Medulla oblongata (tissue), 1 donor: ENCODE data around the gene RAB3IL1.

ENCODE experiments used
- DNase-seq: peaks from one replicate; pipeline ENCODE4 v3.0.0-alpha.2; 2015; ENCODE audit errors: extremely low spot score

Gene RAB3IL1

GRCh38 chr11:61905801-61906521 lies 11.4 kb downstream of the RAB3IL1 start:
- no peak for DNase-seq

DNA sequence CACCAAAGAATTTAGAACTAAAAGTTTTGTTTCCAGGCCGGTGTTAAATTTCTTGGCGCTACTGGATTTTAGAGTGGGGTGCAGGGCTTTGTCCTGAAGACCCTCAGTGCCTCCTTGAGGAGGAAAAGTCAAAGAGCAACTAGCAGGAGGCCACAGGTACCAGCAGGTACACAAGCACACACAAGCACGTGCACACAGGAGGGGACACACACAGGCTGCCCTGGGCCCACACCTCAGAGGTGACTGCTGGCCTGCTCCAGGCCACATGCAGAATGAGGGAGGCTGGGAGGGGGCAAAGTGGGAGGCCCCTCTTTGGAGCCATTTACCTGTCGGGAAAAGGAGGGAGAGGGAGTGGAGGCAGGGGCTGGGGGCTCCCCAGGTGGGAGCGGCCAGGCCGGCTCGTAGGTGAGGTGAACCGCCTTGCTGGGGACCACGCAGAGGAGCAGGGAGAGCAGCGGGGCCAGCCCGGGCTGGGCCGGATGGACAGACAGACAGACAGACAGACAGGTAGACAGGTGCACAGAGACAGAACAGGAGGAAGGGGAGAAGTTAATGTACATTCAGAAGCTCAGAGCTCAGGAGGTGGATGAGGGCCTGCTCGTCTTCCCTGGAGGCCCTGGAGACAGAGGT lies 12.2 kb downstream of the RAB3IL1 start:
- DNase-seq = no peak

DNA sequence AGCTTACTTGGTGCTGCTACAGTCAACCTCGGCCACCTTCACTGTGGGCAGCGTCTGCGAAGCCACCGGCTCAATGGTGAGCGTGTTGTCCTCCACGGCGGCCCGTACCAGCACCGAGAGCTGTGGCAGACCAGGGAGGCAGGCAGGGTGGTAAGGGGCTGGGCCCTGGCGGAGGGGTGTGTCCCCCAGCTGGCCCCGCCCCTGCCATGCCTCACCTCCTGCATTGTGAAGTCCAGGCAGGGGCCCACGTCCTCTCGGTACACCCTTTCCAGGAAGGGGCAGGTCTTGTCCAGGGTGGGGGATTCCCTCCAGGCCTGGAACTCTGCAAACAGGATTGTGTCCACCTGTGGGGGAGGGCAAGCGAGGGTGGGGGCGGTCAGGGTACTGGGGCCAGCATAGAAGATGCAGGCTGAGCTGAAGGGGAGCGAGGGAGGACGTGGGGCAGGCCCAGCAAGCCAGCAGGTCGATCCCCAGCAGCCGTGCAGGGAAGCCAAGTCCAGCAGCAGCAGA lies 12.8 kb downstream of the RAB3IL1 start:
- no peak for DNase-seq

DNA sequence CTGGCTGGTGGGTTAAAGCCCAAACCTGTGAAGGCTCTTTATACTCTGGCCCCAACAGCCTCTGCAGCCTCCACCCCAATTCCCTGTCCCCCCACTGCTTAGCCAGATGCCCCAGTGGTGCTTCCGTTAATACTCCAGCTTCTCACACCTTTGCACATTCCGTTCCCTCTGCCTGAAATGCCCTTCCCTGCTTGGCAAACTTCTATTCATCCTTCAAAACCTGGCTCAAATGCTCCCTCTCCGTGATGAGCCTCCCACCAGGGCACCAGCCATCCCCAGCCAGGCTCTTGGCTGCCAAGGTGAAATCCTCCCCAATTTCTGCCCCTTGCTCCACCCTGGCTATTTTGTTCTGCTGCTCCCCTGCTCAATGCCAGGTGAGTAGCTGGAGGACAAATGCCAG lies 13.5 kb downstream of the RAB3IL1 start:
- no peak for DNase-seq

DNA sequence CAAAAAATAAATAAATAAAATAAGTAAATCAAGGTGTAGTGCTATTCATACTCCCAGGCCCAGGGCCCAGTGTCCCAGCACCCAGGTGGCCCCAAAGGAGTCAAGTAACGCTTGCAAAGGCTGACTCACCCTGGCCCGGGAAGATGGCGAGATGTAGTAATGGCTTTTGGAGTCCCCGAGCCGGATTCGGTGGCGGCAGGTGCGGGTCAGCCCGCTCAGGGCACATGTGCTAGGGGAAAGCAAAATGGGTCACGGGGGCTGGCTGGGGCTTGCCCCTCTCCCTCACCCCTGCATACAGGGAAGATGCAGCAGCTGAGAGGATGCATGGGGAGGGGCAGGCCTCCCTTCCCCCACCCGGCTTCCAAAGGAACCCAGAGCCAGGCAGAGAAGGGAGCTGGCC lies 15.1 kb downstream of the RAB3IL1 start:
- no peak for DNase-seq

GRCh38 chr11:61901397-61901796 lies 16.0 kb downstream of the RAB3IL1 start:
- no peak for DNase-seq

DNA sequence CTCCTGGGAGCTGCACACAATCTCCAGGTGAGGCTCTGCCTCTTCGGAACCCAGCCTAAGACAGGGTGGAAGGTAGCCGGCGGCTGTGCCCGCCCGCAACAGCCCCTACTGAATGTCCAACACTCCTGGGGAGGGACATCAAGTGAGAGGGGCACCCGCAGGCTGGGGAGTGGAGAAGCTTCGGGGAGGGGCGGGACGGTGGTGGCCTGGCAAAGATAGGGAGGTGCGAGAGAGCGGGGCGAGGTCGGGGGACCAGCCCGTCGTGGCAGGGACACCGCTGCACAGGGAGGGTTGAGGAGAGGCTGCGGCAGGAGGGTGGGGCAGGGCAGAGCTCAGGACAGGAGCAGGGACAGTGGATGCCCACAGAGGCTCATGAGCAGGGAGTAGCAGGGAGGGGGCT lies 17.1 kb downstream of the RAB3IL1 start:
- no peak for DNase-seq

- DNase-seq = peak; percentile 80
Observed at GRCh38 chr11:61899146-61899841, 18.1 kb downstream of the RAB3IL1 start.

- DNase-seq = no peak
Observed at GRCh38 chr11:61898247-61898582, 19.2 kb downstream of the RAB3IL1 start.

DNA sequence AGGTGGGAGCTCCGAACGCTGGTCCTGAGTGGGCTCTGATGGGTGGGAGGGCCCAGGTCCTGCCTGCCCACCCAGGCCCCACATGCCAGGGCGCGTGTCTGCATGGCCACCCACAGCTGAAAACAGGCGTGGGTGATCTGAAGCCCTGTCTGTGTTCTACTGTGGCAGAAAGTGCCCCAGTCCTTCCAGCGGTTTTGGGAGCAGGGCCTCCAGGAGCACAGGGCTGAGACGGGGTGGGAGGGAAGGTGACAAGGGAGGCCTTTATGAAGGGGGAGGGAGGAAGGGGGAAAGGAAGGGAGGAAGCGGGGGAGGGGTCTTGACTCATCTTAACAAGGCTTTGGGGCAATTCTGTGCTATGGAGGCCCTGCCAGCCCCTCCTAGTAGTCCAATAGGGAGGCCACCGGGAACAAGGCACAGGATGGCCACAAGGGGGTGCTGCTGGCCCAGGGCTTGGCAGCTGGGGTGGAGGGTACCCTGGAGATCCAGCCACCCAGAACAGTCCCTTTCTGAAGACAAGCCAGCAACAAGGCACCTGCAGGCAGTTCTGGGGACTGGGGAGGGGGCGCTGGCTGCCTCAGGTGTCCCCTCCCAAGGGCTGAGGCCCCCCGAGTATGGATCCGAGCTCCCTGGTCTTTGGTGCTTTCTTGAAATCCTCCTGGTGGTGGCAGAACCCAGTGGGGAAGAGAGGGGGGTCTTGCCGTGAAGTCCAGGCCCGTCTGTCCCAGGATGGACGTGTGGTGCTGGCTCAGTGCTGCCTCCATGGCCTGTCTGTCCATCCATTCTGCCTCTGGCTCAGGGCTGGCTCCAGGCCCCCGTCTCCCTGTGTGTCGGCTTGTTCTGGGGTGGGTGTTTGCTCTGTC lies 19.7 kb downstream of the RAB3IL1 start:
- peak; percentile 81 for DNase-seq

- no peak for DNase-seq
Observed at GRCh38 chr11:61896665-61897386, 20.5 kb downstream of the RAB3IL1 start.

- DNase-seq = no peak
Observed at GRCh38 chr11:61895718-61896059, 21.7 kb downstream of the RAB3IL1 start.

- DNase-seq = no peak
Observed at GRCh38 chr11:61895046-61895717, 22.2 kb downstream of the RAB3IL1 start.

GRCh38 chr11:61893981-61894380 lies 23.4 kb downstream of the RAB3IL1 start:
- DNase-seq = no peak

DNA sequence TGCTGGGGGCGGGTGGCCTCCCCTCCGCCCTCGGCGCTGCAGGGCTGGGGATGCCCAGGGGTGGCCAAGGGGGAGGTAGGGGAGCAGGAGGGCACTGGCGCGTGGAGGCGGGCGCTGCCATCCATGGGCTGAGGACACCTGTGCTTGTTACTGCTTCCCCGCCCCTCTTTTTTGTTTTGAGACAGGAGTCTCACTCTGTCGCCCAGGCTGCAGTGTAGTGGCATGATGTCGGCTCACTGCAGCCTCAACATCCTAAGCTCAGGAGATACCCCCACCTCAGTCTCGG lies 25.3 kb downstream of the RAB3IL1 start:
- DNase-seq = no peak

DNA sequence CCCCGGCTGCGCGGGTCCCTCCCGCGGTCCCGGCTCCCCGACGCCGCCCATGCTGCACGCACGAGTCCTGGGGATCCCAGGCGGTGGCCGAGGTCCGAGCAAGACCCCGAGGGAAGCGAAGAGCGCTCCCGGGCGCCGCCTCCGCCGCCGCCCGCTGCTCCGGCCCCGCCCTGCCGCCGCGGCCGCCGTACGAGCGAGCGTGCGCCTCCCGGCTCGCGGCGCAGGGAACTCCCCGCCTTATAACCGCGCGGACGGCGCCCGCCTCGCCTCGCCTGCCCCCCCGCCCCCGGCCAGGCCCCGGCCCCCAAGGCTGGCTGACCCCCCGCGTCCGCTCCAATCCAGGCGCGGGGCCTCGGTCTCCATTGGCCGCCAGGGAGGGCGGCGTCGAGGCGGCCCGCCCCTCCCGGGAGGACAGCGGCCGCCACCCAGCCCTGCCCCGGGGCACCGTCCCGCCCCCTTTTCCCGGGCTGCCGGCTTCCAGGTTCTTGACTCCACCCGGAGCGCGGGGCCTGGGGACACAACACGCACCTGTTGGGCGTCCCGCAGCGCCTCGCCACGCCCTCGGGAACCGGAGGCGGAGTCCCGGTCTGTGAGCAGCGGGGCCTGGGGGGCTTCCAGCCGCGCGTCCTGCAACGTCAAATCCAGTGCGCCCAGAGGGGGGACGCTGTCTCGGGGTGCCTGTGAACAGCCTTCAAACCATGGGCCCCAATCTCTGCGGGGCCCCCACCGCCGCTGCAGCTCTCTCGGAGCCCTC lies 25.9 kb downstream of the RAB3IL1 start, which contains the start of gene FADS3:
Gene FADS3, minus strand, starts transcription at position 215 of the 754 bp plus-strand sequence. Its CDS starts 164 bp downstream, at position 51.
- DNase-seq = peak; percentile 92

GRCh38 chr11:61890529-61891330 lies 26.6 kb downstream of the RAB3IL1 start:
- DNase-seq = no peak

DNA sequence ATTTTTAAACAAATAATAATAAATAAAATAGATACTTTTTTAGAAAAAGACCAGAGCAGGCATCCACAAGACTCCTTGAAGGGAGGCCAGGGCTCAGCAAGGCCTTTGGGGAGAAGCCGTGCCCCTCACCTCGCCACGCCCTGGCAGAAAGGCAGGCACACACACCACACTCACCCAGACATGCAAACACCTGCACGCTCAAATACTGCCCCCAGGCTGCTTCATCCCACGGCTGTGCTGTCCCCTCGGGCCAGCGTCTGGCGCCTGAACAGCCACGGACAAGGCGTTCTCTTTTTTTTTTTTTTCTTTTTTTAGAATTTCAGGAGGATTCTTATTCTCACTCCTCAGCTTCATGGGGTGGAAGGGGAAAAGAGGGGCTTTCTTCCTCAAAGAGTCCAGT lies 27.5 kb downstream of the RAB3IL1 start:
- DNase-seq = no peak

DNA sequence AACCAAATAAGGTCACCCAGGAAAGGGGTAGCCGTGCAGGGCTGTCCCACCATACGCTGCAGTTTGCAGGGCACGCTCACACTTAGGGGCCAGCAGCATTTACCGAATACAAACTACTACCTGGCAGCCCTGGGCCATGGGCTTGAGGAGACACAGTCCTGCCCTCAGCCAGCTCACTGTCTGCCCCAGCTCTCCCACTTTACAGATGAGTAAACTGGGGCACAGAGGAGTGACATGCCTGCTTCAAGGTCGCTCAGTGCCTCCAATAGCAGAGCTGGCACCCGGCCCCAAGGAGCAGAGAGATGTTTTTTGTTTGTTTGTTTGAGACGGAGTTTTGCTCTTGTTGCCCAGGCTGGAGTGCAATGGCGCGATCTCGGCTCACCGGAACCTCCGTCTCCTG lies 28.8 kb downstream of the RAB3IL1 start:
- no peak for DNase-seq
